Measurements from ENCODE around the gene SNAPC4. TPM values are rescaled to one million over a fixed set of nuclear protein-coding genes. Genes with fewer than 3 reads are reported as not detected.

SNAPC4 gene
- total RNA-seq, 1 donor from 2014 or later, result 22.9 TPM

GRCh38 chr9:136380381-136380780, 19.6 kb downstream of the SNAPC4 start:
- Mint-ChIP-seq H3K27ac (ENCODE audit: unreplicated experiment) (no peak overlapping the region), H3K27me3 (ENCODE audit: unreplicated experiment) (no peaks in the 10 kb centered on the region), H3K4me3 (ENCODE audit: unreplicated experiment) (no peak overlapping the region), H3K4me1 (ENCODE audit: low read depth, unreplicated experiment) (peaks cover 1% of the 10 kb centered on the region), H3K9me3 (ENCODE audit: unreplicated experiment) (no peaks in the 10 kb centered on the region), H3K36me3 (ENCODE audit: unreplicated experiment) (no peaks in the 10 kb centered on the region)
- no peak for DNase-seq
- TF ChIP-seq, protein P1, sequence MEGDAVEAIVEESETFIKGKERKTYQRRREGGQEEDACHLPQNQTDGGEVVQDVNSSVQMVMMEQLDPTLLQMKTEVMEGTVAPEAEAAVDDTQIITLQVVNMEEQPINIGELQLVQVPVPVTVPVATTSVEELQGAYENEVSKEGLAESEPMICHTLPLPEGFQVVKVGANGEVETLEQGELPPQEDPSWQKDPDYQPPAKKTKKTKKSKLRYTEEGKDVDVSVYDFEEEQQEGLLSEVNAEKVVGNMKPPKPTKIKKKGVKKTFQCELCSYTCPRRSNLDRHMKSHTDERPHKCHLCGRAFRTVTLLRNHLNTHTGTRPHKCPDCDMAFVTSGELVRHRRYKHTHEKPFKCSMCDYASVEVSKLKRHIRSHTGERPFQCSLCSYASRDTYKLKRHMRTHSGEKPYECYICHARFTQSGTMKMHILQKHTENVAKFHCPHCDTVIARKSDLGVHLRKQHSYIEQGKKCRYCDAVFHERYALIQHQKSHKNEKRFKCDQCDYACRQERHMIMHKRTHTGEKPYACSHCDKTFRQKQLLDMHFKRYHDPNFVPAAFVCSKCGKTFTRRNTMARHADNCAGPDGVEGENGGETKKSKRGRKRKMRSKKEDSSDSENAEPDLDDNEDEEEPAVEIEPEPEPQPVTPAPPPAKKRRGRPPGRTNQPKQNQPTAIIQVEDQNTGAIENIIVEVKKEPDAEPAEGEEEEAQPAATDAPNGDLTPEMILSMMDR (IDR thresholded peaks at IDR 0.05; ENCODE audit: partially characterized antibody, unreplicated experiment), result no peak

DNA sequence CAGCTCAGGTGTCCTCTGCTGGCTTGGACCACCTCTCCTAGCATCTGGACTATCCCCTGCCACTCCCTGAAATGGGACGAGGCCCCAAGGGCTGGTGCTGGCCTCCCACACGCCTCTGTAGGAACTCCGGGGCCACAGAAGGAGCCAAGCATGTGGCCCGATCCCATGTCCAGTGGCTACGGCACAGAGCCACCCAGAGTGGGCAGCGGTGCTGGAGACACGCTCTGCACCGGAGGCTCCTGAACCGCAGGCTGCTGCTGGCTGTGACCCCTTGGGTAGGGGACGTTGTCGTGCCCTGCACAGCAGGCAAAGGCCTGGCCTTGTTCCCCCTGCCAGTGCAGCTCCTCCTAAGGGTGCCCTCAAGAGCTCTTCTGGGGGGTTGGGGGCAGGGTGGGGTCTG, 20.1 kb downstream of the SNAPC4 start:
- Mint-ChIP-seq H3K27me3 (ENCODE audit: unreplicated experiment) (peaks cover under 1% of the 10 kb centered on the region), H3K36me3 (ENCODE audit: unreplicated experiment) (no peaks in the 10 kb centered on the region), H3K4me3 (ENCODE audit: unreplicated experiment) (no peak overlapping the region), H3K9me3 (ENCODE audit: unreplicated experiment) (no peaks in the 10 kb centered on the region), H3K4me1 (ENCODE audit: low read depth, unreplicated experiment) (peaks cover 3% of the 10 kb centered on the region), H3K27ac (ENCODE audit: unreplicated experiment) (no peak overlapping the region)
- DNase-seq, result no peak
- TF ChIP-seq, protein P1 (IDR thresholded peaks at IDR 0.05; ENCODE audit: partially characterized antibody, unreplicated experiment), result no peak

GRCh38 chr9:136379401-136379800, 20.6 kb downstream of the SNAPC4 start:
- Mint-ChIP-seq H3K27ac (ENCODE audit: unreplicated experiment) (no peak overlapping the region), H3K36me3 (ENCODE audit: unreplicated experiment) (no peaks in the 10 kb centered on the region), H3K4me1 (ENCODE audit: low read depth, unreplicated experiment) (peaks cover 8% of the 10 kb centered on the region), H3K9me3 (ENCODE audit: unreplicated experiment) (no peaks in the 10 kb centered on the region), H3K27me3 (ENCODE audit: unreplicated experiment) (peaks cover 3% of the 10 kb centered on the region), H3K4me3 (ENCODE audit: unreplicated experiment) (no peak overlapping the region)
- TF ChIP-seq, protein P1 (IDR thresholded peaks at IDR 0.05; ENCODE audit: partially characterized antibody, unreplicated experiment), result no peak
- no peak for DNase-seq

DNA sequence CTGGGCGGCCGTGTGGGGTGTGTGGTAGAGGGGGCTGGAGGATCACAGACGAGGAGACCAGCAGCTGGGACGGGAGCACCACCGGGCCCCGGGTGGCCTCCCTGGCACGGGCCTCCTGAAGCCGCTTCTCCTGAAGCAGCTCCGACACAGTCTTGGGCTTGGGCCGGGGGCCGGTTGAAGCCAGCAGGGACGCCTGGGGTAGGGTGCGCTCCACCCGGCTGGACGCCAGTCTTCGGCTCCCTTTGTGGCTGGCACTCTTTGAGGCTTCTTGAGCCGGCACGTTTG, 21.0 kb downstream of the SNAPC4 start:
- Mint-ChIP-seq H3K9me3 (ENCODE audit: unreplicated experiment) (no peaks in the 10 kb centered on the region), H3K4me1 (ENCODE audit: low read depth, unreplicated experiment) (peaks cover 9% of the 10 kb centered on the region), H3K27ac (ENCODE audit: unreplicated experiment) (no peak overlapping the region), H3K27me3 (ENCODE audit: unreplicated experiment) (peaks cover 3% of the 10 kb centered on the region), H3K4me3 (ENCODE audit: unreplicated experiment) (no peak overlapping the region), H3K36me3 (ENCODE audit: unreplicated experiment) (no peaks in the 10 kb centered on the region)
- no peak for DNase-seq
- TF ChIP-seq, protein P1 (IDR thresholded peaks at IDR 0.05; ENCODE audit: partially characterized antibody, unreplicated experiment), result no peak

DNA sequence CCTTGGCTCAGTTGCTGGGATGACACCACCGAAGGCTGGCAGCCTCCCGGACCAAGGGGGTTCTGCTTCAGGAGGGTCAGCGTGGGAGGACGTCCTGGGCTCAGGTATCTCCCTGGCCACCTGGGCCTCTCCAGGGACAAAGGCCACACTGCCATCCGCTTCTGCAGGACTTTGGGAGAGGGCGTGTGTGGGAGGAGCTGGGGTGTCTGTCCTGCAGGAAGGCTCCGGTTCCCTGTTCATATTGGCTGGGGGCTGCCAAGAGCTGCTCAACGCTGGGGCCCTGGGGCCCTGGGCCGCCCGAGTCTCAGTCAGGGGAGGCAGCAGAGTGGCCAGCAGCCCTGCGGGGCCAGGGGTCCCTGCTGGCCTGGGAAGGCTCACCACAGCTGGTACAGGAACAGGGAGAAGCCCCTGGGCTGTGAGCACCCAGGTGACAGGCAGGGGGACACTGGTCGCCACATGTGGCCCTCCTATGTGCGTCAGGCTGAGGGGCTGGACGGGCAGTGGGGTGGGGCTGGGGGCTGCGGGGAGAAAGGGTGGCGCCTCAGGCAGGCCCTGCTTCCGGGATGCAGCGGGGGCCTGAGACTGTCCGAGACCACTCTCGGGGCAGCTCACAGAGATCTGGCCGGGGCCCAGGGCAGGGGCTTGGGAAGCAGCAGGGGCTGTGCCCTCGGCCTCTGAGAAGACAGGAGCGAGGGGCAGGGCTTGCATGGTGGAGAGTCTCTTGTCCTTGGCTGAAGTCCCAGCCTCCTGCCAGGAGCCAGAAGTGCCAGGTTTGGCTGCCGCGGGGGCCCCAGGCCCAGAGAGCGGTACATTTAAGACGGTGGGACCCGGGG, 21.6 kb downstream of the SNAPC4 start:
- no peak overlapping the region for H3K27ac Mint-ChIP-seq (ENCODE audit: unreplicated experiment)
- no peaks in the 10 kb centered on the region for H3K36me3 Mint-ChIP-seq (ENCODE audit: unreplicated experiment)
- DNase-seq, result no peak
- no peaks in the 10 kb centered on the region for H3K9me3 Mint-ChIP-seq (ENCODE audit: unreplicated experiment)
- H3K4me1 Mint-ChIP-seq (ENCODE audit: low read depth, unreplicated experiment), result peaks cover 9% of the 10 kb centered on the region
- H3K27me3 Mint-ChIP-seq (ENCODE audit: unreplicated experiment), result peaks cover 3% of the 10 kb centered on the region
- no peak overlapping the region for H3K4me3 Mint-ChIP-seq (ENCODE audit: unreplicated experiment)
- TF ChIP-seq, protein P1 (IDR thresholded peaks at IDR 0.05; ENCODE audit: partially characterized antibody, unreplicated experiment), result no peak

All from glutamatergic neuron (in vitro differentiated cells).